Common myeloid progenitor, CD34-positive (primary cell): ENCODE measurements around the gene ARHGAP8.

Source experiments
- CTCF ChIA-PET: fragments of 350-600 bp; sonication (Branson Sonifier 250); formaldehyde crosslinking; loops from one replicate; lab custom pipeline; 2021; ENCODE audit warnings: antibody characterized with exemption; lab: Charles Lee
- POLR2A ChIA-PET: fragments of 350-600 bp; sonication (Branson Sonifier 250); formaldehyde crosslinking; loops from one replicate; lab custom pipeline; 2021; ENCODE audit warnings: antibody characterized with exemption; lab: Charles Lee
- DNase-seq, 3 donors: peaks; one replicate each; pipeline versions ENCODE4 v3.0.0 to v3.0.0-alpha.2; 2013
- H3K27ac ChIP-seq, 2 experiments: 1 replicate in 1 of 2; 2 replicates in 1 of 2; pipeline ENCODE4 v1.7.0; 2013; ENCODE audit warnings: inconsistent platforms in 2 of 2, low read length in 2 of 2, mild to moderate bottlenecking in 2 of 2, low read depth in 1 of 2, moderate library complexity in 1 of 2; ENCODE audit not compliant: severe bottlenecking in 2 of 2, insufficient read depth in 1 of 2, poor library complexity in 1 of 2
- H3K27me3 ChIP-seq, 5 experiments: replicated peaks in 2 of 5; 1 replicate in 3 of 5; 2 replicates in 2 of 5; pipeline versions ENCODE4 v1.6.1 to v1.7.0; 2013; ENCODE audit warnings: low read length in 4 of 5, mild to moderate bottlenecking in 2 of 5, moderate library complexity in 2 of 5, inconsistent platforms in 1 of 5; ENCODE audit not compliant: insufficient read depth in 5 of 5, control insufficient read depth in 4 of 5
- H3K36me3 ChIP-seq, 4 experiments: 1 replicate in 2 of 4; 2 replicates in 2 of 4; pipeline versions ENCODE4 v1.6.1 to v1.7.0; 2013; ENCODE audit warnings: low read length in 3 of 4, control low read depth in 1 of 4, mild to moderate bottlenecking in 1 of 4; ENCODE audit not compliant: control insufficient read depth in 4 of 4, insufficient read depth in 4 of 4
- H3K4me1 ChIP-seq, 4 experiments: 1 replicate in 3 of 4; 2 replicates in 1 of 4; pipeline versions ENCODE4 v1.6.1 to v1.7.1; 2013; ENCODE audit warnings: low read length in 3 of 4, mild to moderate bottlenecking in 3 of 4, control low read depth in 1 of 4, inconsistent platforms in 1 of 4, moderate library complexity in 1 of 4; ENCODE audit not compliant: control insufficient read depth in 4 of 4, insufficient read depth in 4 of 4; ENCODE audit errors: control extremely low read depth in 1 of 4
- H3K4me3 ChIP-seq, 7 experiments: 1 replicate in 4 of 7; 2 replicates in 3 of 7; pipeline versions ENCODE4 v1.5.1 to v1.7.0; 2013; ENCODE audit warnings: mild to moderate bottlenecking in 7 of 7, low read length in 6 of 7, moderate library complexity in 6 of 7, inconsistent platforms in 2 of 7, low read depth in 2 of 7, control low read depth in 1 of 7; ENCODE audit not compliant: insufficient read depth in 4 of 7, control insufficient read depth in 1 of 7; ENCODE audit errors: extremely low read depth in 1 of 7
- H3K9me3 ChIP-seq, 5 experiments: 1 replicate in 4 of 5; 2 replicates in 1 of 5; pipeline versions ENCODE4 v1.6.1 to v1.7.1; 2013; ENCODE audit warnings: low read length in 4 of 5, mild to moderate bottlenecking in 2 of 5, inconsistent platforms in 1 of 5, low read depth in 1 of 5, moderate library complexity in 1 of 5; ENCODE audit not compliant: control insufficient read depth in 4 of 5, insufficient read depth in 2 of 5; ENCODE audit errors: control extremely low read depth in 1 of 5
- WGBS: methylation state at CpG from one replicate; pipeline ENCODE4 v1.1.5; 2013; ENCODE audit not compliant: insufficient coverage; 5-methylcytosine and 5-hydroxymethylcytosine counted together

The ARHGAP8 gene

DNA sequence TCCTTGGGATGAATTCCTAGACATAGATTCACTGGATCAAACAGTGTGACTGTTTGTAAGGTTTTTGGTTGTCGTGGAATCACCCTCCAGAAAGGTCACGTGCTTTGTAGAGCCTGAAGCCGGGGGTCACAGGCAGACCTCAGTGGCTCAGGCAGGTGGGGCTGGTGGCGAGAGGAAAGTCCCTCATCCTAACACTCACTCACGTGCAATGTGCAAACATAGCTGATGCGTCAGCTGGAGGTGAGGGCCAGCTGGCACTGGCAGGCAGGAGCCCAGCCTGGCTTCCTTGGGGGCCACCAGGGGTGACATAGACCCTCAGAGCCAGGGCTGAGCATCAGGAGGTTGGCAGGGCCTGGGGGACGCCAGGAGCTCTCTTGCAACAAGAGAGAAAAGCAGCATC lies 90.0 kb downstream of the ARHGAP8 start:
- H3K9me3 ChIP-seq: peaks cover 0 to 6% (median 0%) of the 10 kb centered on the region in 5 experiments
- no peaks in the 10 kb centered on the region for H3K36me3 ChIP-seq
- H3K27me3 ChIP-seq: peaks cover 0 to 12% (median 3%) of the 10 kb centered on the region in 5 experiments
- ChIA-PET POLR2A (interaction anchor here (0.5 kb wide), 1 partner anchor 1653 kb away, joined by 3 read pairs; no protein-coding TSS in a partner anchor), CTCF (no interaction called here)
- WGBS: 89% methylated on average over 6 of the region's 7 CpGs
- H3K27ac ChIP-seq: no peak overlapping the region
- H3K4me1 ChIP-seq: no peaks in the 10 kb centered on the region
- DNase-seq: no peak
- no peak overlapping the region for H3K4me3 ChIP-seq

DNA sequence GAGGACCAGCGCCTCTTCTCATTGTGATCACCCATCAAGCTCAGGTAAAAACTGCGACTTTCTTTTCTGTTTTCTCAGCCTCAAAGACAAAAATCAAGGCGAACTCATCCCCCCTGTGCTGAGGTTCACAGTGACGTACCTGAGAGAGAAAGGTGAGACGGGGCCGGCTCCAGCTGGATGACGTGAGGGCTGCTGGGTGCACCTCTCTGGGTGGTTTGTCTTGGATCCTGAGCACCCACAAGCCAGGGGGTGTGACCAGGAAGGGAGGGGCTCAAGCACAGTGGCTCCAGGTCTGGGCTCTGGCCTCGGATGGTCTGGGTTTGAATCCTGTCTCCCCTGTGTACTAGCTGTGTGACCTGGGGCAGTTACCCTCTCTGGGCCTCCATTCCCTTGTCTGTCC lies 92.8 kb downstream of the ARHGAP8 start:
- peaks cover 0 to 6% (median 0%) of the 10 kb centered on the region in 5 experiments for H3K9me3 ChIP-seq
- POLR2A ChIA-PET: no interaction called here
- CTCF ChIA-PET: no interaction called here
- H3K4me1 ChIP-seq: no peaks in the 10 kb centered on the region
- no peak overlapping the region for H3K27ac ChIP-seq
- no peak overlapping the region for H3K4me3 ChIP-seq
- H3K36me3 ChIP-seq: no peaks in the 10 kb centered on the region
- DNase-seq: no peak
- WGBS: 91% methylated on average over 5 of the region's 8 CpGs
- H3K27me3 ChIP-seq: peaks cover 0 to 9% (median 0%) of the 10 kb centered on the region in 5 experiments

DNA sequence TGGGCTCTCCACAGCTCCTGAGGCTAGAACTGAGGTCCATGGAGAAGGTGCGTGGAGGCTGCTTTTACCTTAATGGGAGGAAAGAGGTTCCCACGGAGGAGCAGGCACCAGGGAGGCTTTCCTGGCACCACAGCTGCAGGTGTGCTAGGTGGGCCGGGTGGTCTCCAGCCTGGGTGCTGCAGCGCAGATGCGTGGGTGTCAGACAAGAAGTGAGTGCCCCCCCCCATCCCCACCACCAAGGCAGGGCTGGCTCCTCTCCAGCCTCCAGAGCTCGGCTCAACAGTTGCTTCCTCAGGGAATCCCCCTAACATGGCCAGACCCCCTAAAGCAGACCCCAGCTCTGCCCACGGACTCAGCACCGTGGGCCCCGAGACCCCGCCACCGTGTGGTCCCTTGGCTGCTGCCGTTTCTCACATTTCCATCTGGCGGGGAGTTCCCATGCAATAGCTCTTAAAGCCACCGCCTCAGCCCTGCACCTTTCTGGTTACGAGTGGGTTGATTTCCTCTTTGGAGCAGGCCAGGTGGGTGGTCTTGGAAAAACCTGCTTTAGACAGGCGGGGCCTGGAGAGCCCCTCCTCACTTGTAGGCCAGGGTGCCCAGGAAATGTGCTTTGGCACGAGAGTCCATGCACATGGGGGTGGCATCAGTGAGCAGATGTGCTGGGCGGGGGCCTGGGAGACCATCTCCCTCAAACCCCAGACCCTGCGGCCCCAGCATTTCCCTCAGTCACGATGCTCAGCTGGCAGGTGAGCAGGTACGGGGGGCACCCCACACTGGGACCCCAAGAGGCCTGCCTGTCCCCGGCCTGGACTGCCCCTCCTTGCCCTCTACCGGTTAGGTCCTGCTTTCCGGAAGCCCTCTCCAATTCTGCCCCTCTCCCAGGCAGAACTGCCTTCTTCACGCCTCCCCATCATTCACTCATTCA lies 93.7 kb downstream of the ARHGAP8 start:
- ChIA-PET POLR2A (no interaction called here), CTCF (no interaction called here)
- 84% methylated on average over 20 of the region's 25 CpGs for WGBS

DNA sequence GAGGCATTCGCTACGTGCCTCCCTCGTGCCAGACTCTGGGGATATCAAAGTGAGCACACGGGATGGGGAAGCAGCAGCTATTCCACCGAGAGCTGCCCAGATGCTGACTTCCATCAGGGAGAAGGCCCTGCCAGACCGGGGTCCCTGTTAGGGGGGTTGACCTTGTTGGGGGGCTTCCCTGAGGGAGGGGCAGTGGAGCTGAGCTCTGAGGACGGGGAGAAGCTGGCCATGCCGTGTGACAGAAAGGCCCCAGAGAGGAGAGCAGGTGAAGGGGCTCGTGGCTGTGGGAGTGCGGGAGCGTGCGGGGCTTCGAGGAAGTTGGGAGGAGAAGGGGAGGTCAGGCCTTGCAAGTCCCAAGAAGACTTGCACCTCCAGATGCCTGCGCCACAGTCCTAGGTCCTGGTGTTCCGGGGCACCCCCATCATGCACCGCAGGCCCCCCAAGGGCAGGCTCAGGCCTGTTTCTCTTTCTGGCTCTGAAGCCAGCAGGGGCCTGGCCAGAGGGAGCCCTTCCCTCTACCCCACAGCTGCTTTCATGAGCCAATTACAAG lies 94.4 kb downstream of the ARHGAP8 start:
- Histone ChIP-seq H3K27ac (no peak overlapping the region), H3K9me3 (peaks cover 0 to 6% (median 0%) of the 10 kb centered on the region in 5 experiments), H3K27me3 (peaks cover 0 to 3% (median 0%) of the 10 kb centered on the region in 5 experiments), H3K4me1 (no peaks in the 10 kb centered on the region), H3K36me3 (no peaks in the 10 kb centered on the region), H3K4me3 (no peak overlapping the region)
- CTCF ChIA-PET: no interaction called here
- no peak for DNase-seq
- POLR2A ChIA-PET: no interaction called here
- 89% methylated on average over 12 of the region's 16 CpGs for WGBS

More for the DNA sequence above, 93.7 kb downstream of the ARHGAP8 start:
- Histone ChIP-seq H3K4me3 (no peak overlapping the region), H3K36me3 (no peaks in the 10 kb centered on the region), H3K4me1 (no peaks in the 10 kb centered on the region), H3K27me3 (peaks cover 0 to 9% (median 0%) of the 10 kb centered on the region in 5 experiments), H3K9me3 (peaks cover 0 to 6% (median 0%) of the 10 kb centered on the region in 5 experiments), H3K27ac (no peak overlapping the region)
- DNase-seq: no peak

DNA sequence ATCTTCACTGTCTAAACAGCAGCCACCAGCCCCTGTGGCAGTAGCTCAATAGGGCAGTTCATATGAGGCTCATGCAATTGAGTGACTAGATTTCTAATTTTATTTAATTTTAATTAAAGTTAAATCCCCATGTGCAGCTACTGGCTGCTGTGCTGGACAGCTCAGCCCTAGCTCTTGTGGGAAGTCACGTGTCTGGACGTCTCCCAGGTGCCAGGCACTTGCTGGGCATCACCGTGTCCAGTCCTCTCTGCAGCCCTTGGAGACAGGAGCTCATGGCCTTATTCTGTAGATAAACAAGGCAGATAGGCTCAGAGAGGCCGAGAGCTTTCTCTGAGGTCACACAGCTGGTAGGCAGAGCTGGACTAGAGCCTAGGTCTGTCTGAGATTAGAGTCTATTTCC lies 95.0 kb downstream of the ARHGAP8 start:
- DNase-seq: no peak
- ChIA-PET CTCF (no interaction called here), POLR2A (no interaction called here)
- Histone ChIP-seq H3K36me3 (no peaks in the 10 kb centered on the region), H3K9me3 (peaks cover 0 to 6% (median 0%) of the 10 kb centered on the region in 5 experiments), H3K27ac (no peak overlapping the region), H3K27me3 (peaks cover 0 to 3% (median 0%) of the 10 kb centered on the region in 5 experiments), H3K4me3 (no peak overlapping the region), H3K4me1 (no peaks in the 10 kb centered on the region)
- WGBS: 96% methylated on average over 4 of the region's 4 CpGs

DNA sequence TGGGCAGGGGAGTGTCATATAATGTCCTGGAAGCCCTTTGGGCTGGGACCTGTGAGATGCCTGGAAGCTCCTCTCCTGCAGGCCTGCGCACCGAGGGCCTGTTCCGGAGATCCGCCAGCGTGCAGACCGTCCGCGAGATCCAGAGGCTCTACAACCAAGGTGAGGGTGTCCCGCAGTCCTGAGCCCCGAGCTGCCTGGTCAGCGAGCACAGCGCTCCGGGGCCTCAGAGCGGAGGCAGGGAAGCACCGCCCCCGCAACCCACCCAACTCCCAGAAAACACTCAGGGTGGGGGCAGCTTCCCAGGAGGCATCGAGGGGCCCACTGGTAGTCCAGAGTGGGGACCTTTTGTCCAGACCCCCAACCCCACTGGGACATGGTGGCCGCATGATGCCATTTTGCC lies 95.5 kb downstream of the ARHGAP8 start:
- Histone ChIP-seq H3K27me3 (peaks cover 0 to 3% (median 0%) of the 10 kb centered on the region in 5 experiments), H3K27ac (no peak overlapping the region), H3K4me3 (no peak overlapping the region), H3K4me1 (no peaks in the 10 kb centered on the region), H3K9me3 (peaks cover 0 to 6% (median 0%) of the 10 kb centered on the region in 5 experiments), H3K36me3 (no peaks in the 10 kb centered on the region)
- WGBS: 91% methylated on average over 17 of the region's 18 CpGs
- ChIA-PET CTCF (no interaction called here), POLR2A (no interaction called here)
- DNase-seq: no peak

DNA sequence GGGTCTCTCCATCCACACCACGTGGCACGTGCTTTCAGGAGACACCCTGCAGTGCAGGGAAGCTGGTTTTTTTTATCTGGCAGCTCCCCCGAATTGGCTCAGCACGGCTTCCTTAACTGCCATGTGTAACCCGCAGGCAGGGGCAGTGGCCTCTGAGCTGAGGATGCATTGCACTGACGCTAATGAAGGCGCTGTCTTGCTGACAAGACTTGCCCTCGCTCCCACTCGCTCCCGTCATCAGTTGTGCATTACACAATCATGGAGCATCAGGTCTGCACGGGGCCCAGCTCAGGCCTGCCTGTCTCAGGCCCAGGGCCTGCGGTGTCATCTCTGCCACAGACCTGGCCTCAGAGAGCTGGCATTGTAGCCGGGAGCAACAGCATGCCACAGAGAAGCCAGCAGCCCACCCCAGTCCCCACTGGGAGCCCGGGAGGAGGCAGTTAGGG lies 95.9 kb downstream of the ARHGAP8 start:
- H3K36me3 ChIP-seq: no peaks in the 10 kb centered on the region
- peaks cover 0 to 3% (median 0%) of the 10 kb centered on the region in 5 experiments for H3K27me3 ChIP-seq
- ChIA-PET POLR2A (no interaction called here), CTCF (no interaction called here)
- no peak overlapping the region for H3K4me3 ChIP-seq
- no peak overlapping the region for H3K27ac ChIP-seq
- DNase-seq: no peak
- H3K9me3 ChIP-seq: peaks cover 0 to 6% (median 0%) of the 10 kb centered on the region in 5 experiments
- no peaks in the 10 kb centered on the region for H3K4me1 ChIP-seq
- WGBS: 95% methylated on average over 14 of the region's 14 CpGs
